AG04450 (cell line): ENCODE measurements around the gene ITIH3. TPM values are rescaled to one million over a fixed set of nuclear protein-coding genes. Genes with fewer than 3 reads are reported as not detected.

Source experiments
- CTCF ChIA-PET: fragments of 300-600, 350-600 bp; formaldehyde crosslinking; extraction: SDS; loops from one replicate; lab custom pipeline; 2022; ENCODE audit warnings: antibody characterized with exemption, inconsistent platforms; lab: Charles Lee
- POLR2A ChIA-PET: fragments of 350-600 bp; formaldehyde crosslinking; extraction: SDS; loops from one replicate; lab custom pipeline; 2021; ENCODE audit warnings: antibody characterized with exemption, inconsistent platforms; lab: Yijun Ruan, JAX
- DNase-seq: peaks from one replicate; pipeline ENCODE4 v3.0.0-alpha.2; 2011; ENCODE audit warnings: low read depth, low spot score
- H3K27ac ChIP-seq: one replicate; pipeline ENCODE4 v1.5.1; 2012; ENCODE audit warnings: low read depth, low read length, control low read depth
- H3K27me3 ChIP-seq: one replicate; pipeline ENCODE4 v1.6.0; 2012; ENCODE audit warnings: low read length; ENCODE audit not compliant: control insufficient read depth, insufficient read depth
- H3K4me3 ChIP-seq: 2 replicates; pipeline ENCODE4 v1.5.1; 2011; ENCODE audit warnings: mild to moderate bottlenecking, low read depth, low read length, control low read depth
- H3K9me3 ChIP-seq: 2 replicates; pipeline ENCODE4 v1.5.1; 2012; ENCODE audit warnings: low read length; ENCODE audit not compliant: control insufficient read depth, insufficient read depth
- CTCF ChIP-seq: IDR thresholded peaks from 2 replicates; pipeline ENCODE4 v1.5.1; 2011; ENCODE audit warnings: low read depth, low read length, control low read depth, inconsistent platforms
- polyA plus RNA-seq: library from polyadenylated mRNA; depleted of rRNA; stranded (reverse); fragments of >200 nt; gene quantifications from 2 replicates; pipeline ENCODE4 v1.2.3, GENCODE V29; 2011

The ITIH3 gene
- polyA plus RNA-seq, 1 experiment, result 0.72 TPM

- peaks cover 4% of the 10 kb centered on the region for H3K27me3 ChIP-seq
- ChIA-PET CTCF (no interaction called here), POLR2A (no interaction called here)
- no peak for DNase-seq
- H3K9me3 ChIP-seq, result no peaks in the 10 kb centered on the region
- TF ChIP-seq CTCF, result no peak
- H3K27ac ChIP-seq, result no peak overlapping the region
- H3K4me3 ChIP-seq, result no peak overlapping the region
These were observed 22.6 kb downstream of the ITIH3 start for GRCh38 chr3:52817221-52817620.

- DNase-seq, result no peak
- Histone ChIP-seq H3K9me3 (no peaks in the 10 kb centered on the region), H3K4me3 (no peak overlapping the region), H3K27ac (no peak overlapping the region), H3K27me3 (no peaks in the 10 kb centered on the region)
- CTCF ChIA-PET, result no interaction called here
- no peak for TF ChIP-seq CTCF
- POLR2A ChIA-PET, result no interaction called here
These were observed 23.3 kb downstream of the ITIH3 start for GRCh38 chr3:52817860-52818259.

GRCh38 chr3:52819936-52820335, 25.3 kb downstream of the ITIH3 start:
- ChIA-PET POLR2A (no interaction called here), CTCF (interaction anchor here (0.6 to 1.5 kb wide), 5 partner anchors 20 to 80 kb away, joined by 3 to 5 read pairs (median 4); partner anchors contain the start of gene ITIH3)
- no peak for TF ChIP-seq CTCF
- Histone ChIP-seq H3K9me3 (no peaks in the 10 kb centered on the region), H3K27ac (no peak overlapping the region), H3K4me3 (no peak overlapping the region), H3K27me3 (no peaks in the 10 kb centered on the region)
- no peak for DNase-seq

- Histone ChIP-seq H3K4me3 (no peak overlapping the region), H3K9me3 (no peaks in the 10 kb centered on the region), H3K27me3 (no peaks in the 10 kb centered on the region), H3K27ac (no peak overlapping the region)
- TF ChIP-seq CTCF, result peak; percentile 65
- no peak for DNase-seq
- POLR2A ChIA-PET, result no interaction called here
- CTCF ChIA-PET, result interaction anchor here (0.6 to 2.2 kb wide), 8 partner anchors 8 to 80 kb away, joined by 3 to 13 read pairs (median 4); partner anchors contain the start of gene ITIH3
These were observed 26.1 kb downstream of the ITIH3 start for GRCh38 chr3:52820736-52821135.

GRCh38 chr3:52822363-52822762, 27.8 kb downstream of the ITIH3 start:
- POLR2A ChIA-PET, result interaction anchor here (0.6 kb wide), 1 partner anchor 26 kb away, joined by 3 read pairs; no protein-coding TSS in a partner anchor
- H3K27me3 ChIP-seq, result peaks cover 2% of the 10 kb centered on the region
- CTCF ChIA-PET, result interaction anchor here (2.2 kb wide), 1 partner anchor 10 kb away, joined by 13 read pairs; no protein-coding TSS in a partner anchor
- no peaks in the 10 kb centered on the region for H3K9me3 ChIP-seq
- H3K27ac ChIP-seq, result no peak overlapping the region
- no peak overlapping the region for H3K4me3 ChIP-seq
- no peak for TF ChIP-seq CTCF
- no peak for DNase-seq
